NCI-H524 (cell line): ENCODE data around the gene TMEM80.
"Not testable (repeated sequence)": the region's sequence is repeated elsewhere in the genome, so short reads cannot be mapped to it uniquely, and the experiment has no call there.

ENCODE experiments used
- DNase-seq, 2 experiments: peaks; one replicate each; lab custom pipeline; 2025; lab: John Stamatoyannopoulos, UW

The TMEM80 gene

DNA sequence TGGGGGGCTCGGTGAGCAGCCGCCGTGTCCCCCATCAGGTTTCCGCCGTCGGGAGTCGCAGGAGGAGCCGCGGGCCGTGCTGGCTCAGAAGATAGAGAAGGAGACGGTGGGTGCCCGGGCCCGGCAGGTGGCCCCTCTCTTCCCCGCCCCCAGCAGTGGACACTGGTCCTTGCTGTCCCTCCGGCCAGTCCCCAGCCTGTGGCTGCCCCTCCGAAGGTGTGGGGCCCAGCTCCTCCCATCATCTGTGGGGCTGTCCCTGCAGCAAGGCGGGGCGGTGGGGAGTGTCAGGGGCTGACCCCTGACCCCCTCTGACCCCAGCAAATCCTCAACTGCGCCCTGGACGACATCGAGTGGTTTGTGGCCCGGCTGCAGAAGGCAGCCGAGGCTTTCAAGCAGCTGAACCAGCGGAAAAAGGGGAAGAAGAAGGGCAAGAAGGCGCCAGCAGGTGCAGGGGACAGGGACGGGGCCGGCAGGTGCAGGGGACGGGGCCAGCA is 25.7 kb downstream of the TMEM80 start:
- no peak for DNase-seq

DNA sequence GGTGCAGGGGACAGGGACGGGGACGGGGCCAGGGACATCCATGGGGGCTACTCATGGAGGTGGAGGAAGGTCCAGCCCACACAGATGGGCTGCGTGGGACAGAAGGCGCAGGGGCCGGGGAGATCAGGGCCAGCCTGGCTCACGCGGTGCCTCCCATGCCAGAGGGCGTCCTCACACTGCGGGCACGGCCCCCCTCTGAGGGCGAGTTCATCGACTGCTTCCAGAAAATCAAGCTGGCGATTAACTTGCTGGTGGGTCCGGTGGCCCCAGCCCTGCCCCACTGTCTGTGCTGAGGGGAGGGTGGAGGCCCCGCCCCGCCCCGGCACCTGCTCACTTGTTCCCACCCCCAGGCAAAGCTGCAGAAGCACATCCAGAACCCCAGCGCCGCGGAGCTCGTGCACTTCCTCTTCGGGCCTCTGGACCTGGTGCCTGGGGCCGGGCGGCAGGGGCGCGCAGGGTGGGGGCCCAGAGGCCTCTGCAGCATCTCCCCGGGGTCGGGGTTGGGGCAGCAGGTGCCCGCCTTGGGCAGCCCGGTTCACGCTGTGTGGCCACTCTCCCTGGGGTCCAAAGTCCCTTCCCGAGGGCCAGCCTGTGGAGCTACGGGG is 26.2 kb downstream of the TMEM80 start:
- peak in 1 of 2 experiments; percentile 34 for DNase-seq

GRCh38 chr11:722346-722811 is 26.8 kb downstream of the TMEM80 start:
- no peak for DNase-seq

GRCh38 chr11:723120-723883 is 27.7 kb downstream of the TMEM80 start:
- DNase-seq = peak; percentile 23 to 63

DNA sequence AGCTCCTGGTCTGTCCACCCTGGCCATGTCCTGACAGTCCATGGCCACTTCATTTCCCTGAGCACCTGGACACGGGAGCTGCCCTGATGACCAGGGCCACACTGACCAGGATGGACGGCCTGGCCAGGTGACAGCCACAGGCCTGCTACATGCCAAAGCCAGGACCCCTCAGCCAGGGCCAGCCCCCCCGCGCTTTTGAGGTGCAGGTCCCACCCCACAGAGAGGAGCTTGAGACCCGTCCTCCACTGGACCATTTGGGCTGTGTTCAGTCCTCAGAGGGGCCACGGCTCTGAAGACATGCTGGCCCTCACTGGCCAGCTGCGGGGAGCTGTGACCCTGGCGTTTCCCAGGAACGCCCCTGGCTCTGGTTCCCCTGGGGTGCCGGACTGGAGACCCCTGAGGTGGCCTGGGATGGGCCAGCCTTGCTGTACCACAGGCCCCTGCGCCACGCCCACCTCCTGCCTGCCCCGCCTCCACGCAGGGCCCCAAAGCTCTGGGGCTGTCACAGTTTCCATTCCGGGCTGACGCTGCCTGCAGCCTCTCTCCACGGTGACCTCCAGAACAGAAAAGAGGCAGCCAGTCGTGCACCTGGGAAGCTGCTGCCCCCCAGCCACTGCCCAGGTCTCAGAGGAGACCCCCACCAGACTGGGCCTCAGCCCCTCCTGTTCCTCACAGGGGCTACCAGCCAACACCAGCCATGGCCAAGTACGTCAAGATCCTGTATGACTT is 28.6 kb downstream of the TMEM80 start:
- DNase-seq = no peak

DNA sequence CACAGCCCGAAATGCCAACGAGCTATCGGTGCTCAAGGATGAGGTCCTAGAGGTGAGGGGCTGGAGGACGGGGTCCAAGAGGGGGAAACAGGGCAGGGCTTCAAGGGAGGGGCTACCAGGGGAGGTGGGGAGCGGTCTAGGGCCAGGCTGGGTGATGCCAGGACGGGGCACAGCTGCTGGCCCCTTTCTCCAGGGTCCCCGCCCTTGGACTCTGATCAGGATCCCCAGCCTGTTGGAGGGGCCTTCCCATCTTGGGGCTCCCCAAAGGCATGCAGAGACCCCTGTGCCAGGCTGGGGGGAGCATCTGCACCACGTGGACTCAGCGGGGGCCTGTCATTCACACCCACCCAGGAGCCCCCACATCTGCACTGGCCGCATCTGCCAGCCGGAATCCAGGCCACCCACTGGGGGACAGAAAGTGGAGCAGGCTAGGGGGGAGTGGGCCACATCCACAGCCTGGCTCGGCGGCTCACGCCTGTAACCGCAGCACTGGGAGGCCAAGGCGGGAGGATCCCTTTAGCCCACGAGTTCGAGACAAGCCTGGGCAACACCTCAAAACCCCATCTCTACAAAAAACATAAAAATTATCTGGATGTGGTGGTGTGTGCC is 29.3 kb downstream of the TMEM80 start:
- no peak for DNase-seq

DNA sequence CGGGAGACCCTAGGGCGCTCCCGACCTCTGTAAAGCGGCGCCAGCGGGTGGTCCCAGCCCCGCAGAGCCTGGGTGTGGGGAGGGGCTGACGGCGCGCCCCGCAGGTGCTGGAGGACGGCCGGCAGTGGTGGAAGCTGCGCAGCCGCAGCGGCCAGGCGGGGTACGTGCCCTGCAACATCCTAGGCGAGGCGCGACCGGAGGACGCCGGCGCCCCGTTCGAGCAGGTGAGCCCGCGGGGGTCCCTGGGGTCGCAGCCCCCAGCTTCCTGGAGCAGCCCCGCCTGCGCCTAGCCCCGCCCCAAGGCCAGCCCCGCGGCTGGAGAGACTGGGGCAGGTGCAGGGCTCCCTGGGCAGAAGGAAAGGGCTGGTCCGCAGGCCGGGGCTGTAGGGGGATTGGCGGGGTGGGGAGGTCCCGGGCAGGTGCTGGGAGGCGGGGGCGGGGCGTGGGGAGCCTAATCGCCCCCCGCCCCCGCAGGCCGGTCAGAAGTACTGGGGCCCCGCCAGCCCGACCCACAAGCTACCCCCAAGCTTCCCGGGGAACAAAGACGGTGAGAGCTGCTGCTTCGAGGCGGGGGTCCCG is 30.1 kb downstream of the TMEM80 start:
- DNase-seq = no peak

DNA sequence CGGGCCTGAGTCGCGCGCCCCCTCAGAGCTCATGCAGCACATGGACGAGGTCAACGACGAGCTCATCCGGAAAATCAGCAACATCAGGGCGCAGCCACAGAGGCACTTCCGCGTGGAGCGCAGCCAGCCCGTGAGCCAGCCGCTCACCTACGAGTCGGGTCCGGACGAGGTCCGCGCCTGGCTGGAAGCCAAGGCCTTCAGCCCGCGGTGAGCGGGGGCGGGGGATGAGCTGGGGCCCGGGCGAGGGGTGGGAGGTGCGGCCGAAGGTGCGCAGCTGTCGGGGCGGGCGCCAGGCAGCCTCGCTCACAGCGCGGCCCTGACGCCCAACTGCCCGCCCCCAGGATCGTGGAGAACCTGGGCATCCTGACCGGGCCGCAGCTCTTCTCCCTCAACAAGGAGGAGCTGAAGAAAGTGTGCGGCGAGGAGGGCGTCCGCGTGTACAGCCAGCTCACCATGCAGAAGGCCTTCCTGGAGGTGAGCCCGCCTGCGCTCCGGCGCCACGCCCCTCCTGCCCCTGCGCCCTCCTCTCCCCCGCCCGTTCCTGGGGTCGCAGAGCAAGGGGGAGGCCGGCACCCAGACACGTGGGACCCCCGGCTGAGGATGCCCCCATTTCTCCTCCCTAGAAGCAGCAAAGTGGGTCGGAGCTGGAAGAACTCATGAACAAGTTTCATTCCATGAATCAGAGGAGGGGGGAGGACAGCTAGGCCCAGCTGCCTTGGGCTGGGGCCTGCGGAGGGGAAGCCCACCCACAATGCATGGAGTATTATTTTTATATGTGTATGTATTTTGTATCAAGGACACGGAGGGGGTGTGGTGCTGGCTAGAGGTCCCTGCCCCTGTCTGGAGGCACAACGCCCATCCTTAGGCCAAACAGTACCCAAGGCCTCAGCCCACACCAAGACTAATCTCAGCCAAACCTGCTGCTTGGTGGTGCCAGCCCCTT is 30.9 kb downstream of the TMEM80 start:
- DNase-seq = peak; percentile 22 to 61

- no peak for DNase-seq
Observed at GRCh38 chr11:727281-727701, 31.7 kb downstream of the TMEM80 start.

DNA sequence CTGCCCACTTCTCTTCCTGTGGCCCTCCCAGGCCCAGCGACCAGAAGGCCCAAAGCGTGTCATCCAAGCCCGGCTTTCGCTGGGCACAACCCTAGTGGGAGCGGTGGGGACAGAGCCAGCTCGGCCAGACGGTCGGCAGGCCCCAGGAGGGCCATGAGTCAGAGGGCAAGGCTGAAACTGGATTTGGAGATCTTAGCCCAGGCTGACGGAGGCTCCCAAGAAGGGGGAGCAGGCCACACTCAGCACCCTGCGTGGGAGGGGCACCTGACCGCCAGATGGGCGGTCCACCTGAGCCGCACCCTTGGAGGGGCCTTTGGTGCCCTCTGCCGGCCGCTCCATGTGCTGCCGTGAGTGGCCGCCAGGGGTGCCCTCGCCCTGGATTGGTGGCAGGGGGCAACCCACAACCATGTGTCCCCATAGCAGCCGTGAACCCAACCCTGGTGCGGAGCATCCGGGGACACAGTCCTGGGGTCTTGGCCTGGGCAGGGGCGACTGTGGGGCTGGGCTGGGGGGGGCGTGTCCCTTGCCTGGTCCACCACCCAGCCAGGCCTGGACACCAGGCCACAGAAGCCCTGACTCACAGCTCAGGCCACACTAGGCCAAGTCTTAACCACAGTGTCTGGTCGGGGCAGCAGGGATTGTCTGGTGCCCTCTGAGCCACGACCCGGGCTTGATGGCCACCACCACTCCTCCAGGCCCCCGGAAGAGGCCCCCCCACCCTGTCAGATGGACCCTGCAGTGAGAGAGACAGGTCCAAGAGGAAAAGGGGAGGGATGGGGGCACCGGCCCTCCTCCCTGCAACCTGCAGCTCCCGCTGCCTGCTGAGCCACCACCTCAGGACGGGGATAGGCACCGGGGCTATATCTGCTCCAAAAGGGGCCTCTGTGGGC is 32.5 kb downstream of the TMEM80 start:
- peak in 1 of 2 experiments; percentile 74 for DNase-seq

DNA sequence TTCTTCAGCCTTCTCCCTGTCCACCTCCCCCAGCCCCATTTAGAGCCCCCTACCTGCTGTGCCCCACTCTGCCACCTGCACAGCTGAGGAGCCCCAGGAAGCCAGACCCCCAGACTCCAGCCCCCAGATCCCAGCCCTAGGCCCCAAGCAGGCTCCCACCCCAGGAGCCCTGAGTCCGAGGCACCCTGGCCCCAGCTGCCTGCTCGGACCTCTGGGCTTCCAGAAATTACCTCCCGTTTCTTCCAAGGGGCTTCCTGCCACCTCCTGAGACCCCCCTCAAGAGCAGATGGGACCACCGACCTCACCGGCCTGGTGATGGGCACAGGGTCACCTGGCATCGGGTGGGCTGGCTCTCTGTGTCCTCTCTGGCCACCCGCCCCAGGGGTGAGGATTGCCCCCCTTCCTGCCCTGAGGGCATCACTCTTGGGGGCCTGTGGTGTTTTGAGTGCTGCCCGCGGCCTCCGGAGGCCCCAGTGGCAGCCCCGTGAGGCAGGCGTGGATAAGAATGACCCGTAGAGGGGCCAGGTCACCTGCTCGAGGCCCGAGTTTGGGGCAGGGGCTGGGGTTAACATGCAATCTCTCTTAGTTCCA is 33.4 kb downstream of the TMEM80 start:
- no peak for DNase-seq

DNA sequence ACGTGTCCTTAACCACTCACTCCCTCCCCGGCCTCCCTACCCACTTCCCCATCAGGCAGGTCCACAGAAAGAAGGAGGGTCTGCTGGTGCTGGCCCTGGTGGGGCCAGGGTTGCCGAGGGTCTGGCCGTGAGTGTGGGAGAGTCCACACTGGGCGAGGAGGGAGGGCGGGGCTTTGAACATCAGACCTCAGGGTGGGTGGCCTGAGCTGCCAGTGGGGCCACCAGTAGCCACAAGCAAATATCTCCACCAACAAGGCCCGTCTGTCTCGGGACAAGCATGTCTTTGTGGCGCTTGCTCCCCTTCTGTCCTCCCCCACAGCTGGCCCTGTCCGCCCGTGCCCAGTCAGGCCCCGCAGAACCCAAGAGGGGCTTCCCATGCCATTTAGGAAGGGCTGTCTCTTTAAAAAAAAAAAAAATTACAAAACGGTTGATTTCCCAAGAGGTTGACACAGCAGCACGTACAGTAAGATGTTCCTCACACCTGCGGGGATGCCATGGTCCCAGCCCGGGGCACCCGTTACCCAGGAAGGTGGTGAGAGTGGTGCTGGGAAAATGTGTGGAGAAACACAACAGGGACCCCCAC is 34.0 kb downstream of the TMEM80 start:
- DNase-seq = no peak

DNA sequence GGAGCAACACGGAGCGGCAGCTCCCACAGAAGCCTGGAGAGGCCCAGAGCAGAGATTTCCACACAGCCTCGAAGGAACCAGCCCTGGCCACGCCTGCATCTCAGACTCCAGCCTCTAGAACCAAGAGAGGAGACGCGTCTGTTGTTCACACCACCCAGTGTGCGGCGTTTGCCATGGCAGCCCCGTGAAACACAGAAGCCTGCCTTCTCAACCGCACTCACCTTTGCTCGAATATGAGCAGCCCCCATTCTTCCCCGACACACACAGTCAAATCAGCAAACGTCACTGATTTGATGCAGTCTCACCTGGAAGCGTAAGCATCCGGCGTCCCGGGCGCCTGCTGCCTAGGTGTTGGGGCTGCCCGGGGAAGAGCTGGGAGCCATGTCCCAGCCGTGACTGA is 37.5 kb downstream of the TMEM80 start:
- no peak for DNase-seq

DNA sequence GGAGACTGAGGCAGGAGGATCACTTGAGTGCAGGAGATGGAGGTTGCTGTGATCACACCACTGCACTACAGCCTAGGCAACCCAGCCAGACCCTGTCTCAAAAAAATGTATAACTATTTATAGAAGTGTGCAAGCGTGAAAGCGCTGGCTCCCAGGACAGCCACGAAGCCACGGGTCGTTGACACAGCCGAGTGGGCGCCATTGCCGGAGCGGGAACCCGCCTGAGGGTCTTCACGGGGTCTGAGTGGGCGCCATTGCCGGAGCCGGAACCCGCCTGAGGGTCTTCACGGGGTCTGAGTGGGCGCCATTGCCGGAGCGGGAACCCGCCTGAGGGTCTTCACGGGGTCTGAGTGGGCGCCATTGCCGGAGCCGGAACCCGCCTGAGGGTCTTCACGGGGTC is 38.9 kb downstream of the TMEM80 start:
- not testable (repeated sequence) for DNase-seq

- DNase-seq = no peak
Observed at GRCh38 chr11:737366-737765, 41.8 kb downstream of the TMEM80 start.

DNA sequence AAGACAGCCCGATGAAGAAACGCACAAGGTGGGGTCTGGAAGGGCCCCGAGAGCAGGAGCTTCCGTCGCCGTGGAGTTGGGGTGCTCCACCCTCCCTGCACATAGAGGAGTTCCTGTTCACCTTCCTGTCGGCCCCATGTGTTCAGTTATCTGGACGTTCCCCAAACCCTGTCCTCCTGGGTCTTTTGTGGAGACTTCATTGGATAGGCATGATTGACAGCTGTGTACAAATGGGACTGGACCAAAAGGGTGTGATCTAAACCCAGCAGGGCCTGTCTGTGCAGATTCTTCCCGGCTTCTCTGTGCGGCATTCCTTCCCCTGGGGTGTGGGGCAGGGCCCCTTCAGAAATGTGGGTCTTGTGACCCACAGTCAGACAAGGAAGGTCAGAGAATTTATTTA is 42.3 kb downstream of the TMEM80 start:
- not testable (repeated sequence) for DNase-seq

DNA sequence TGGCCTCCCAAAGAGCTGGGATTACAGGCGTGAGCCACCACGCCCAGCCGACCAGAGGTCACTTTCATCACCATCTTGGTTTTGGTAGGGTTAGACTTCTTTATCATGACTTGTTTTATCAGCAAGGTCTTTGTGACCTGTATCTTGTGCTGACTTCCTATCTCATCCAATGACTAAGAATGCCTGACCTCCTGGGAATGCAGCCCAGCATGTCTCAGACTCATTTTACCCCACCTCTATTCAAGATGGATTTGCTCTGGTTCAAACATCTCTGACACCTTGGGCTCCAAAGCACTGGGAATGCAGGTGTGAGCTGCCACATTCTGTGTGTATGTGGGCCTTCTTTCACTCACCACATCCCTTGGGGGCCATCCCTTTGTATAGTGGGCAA is 46.5 kb downstream of the TMEM80 start:
- no peak for DNase-seq

DNA sequence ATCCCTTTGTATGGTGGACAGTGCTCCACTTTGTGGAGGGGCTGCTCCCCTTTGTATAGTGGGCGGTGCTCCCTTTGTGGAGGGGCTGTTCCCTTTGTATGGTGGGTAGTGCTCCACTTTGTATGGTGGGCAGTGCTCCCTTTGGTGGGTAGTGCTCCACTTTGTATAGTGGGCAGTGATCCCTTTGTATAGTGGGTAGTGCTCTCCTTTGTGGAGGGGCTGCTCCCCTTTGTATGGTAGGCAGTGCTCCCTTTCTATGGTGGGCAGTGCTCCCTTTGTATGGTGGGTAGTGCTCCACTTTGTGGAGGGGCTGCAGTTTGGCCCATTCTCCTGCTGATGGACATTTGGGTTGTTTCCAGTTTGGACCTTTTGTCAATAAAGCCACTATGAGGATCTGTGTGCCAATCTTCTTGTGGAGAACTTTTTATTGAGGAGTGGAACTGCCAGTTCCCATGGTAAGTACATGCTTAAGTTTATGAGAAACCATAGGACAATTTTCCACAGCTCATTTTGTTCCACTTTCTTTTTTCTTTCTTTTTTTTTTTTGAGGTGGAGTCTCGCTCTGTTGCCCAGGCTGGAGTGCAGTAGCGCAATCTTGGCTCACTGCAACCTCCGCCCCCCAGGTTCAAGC is 47.1 kb downstream of the TMEM80 start:
- no peak for DNase-seq

DNA sequence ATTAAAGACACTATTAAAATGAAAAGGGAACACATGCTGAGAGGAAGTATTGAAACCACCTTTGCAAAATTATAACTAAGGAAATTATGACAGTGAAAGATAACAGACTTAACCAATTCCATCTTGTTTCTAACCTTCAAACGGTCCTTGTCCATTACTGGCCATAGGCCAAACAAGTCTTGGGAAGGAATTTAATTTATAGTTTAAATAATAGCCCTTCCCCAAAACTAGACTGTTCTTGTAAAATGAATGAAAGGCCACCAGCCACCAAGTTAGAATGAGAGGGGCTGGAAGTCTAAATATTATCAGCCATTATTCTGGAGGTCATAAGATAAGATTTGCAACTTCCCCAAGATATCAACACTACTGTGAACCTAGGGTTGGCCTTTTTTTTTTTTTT is 49.8 kb downstream of the TMEM80 start:
- no peak for DNase-seq
